Measurements from ENCODE around the gene LEFTY2.
"Not testable (repeated sequence)": the region's sequence is repeated elsewhere in the genome, so short reads cannot be mapped to it uniquely, and the experiment has no call there.

The LEFTY2 gene

DNA sequence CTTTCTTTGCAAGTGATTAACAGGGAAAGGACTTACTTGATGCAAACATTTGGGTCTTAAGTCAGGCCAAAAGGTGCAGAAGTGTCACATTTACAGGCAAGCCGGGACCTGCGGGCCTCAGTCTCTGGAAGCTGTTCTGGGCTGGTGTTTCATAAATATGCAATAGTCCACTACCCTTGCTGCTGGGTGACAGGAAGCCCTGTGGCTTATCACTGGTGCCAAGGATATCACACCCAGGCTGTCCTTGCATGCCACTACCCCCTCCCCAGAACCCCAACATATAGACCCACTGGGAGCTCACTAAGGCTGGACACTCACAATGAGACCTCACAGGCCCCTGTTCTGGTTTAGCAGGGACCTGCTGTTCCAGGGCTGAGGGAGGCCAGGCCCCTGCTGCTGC lies 3.4 kb upstream of the LEFTY2 start:
- no peak for TF ChIP-seq CTCF (IDR thresholded peaks at IDR 0.05; ENCODE audit: low read depth, low read length)
- in situ Hi-C loops (cut with HindIII; ENCODE audit: low sequenced_read_pairs) = no loop called here
- no peak for DNase-seq (ENCODE audit: low read depth, low spot score)
- no peak overlapping the region for H3K4me3 ChIP-seq (ENCODE audit: low read depth, low read length)

DNA sequence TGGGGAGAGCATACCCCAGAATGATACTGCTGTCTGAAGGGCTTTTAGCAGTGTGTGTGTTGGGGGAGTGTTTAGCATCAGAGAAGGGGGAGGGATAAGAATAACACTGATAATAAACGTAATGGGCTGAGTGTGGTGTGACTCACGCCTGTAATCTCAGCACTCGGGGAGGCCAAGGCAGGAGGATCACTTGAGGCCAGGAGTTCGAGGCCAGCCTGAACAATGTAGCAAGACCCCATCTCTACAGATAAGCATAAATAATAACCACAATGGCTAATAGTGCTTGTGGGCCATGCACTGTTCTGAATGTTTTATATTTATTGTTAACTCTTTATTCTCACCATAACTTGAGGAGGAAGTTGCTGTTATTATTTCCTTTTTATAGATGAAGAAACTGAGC lies 2.6 kb upstream of the LEFTY2 start:
- in situ Hi-C loops (cut with HindIII; ENCODE audit: low sequenced_read_pairs) = no loop called here
- TF ChIP-seq CTCF (IDR thresholded peaks at IDR 0.05; ENCODE audit: low read depth, low read length) = no peak
- H3K4me3 ChIP-seq (ENCODE audit: low read depth, low read length) = no peak overlapping the region
- no peak for DNase-seq (ENCODE audit: low read depth, low spot score)

GRCh38 chr1:225942574-225942973 lies 1.6 kb upstream of the LEFTY2 start:
- no peak for TF ChIP-seq CTCF (IDR thresholded peaks at IDR 0.05; ENCODE audit: low read depth, low read length)
- DNase-seq (ENCODE audit: low read depth, low spot score) = no peak
- no peak overlapping the region for H3K4me3 ChIP-seq (ENCODE audit: low read depth, low read length)
- in situ Hi-C loops (cut with HindIII; ENCODE audit: low sequenced_read_pairs) = no loop called here

- in situ Hi-C loops (cut with HindIII; ENCODE audit: low sequenced_read_pairs) = no loop called here
- DNase-seq (ENCODE audit: low read depth, low spot score) = no peak
- no peak overlapping the region for H3K4me3 ChIP-seq (ENCODE audit: low read depth, low read length)
- TF ChIP-seq CTCF (IDR thresholded peaks at IDR 0.05; ENCODE audit: low read depth, low read length) = no peak
Measured at GRCh38 chr1:225941942-225942222, 862 bp upstream of the LEFTY2 start.

DNA sequence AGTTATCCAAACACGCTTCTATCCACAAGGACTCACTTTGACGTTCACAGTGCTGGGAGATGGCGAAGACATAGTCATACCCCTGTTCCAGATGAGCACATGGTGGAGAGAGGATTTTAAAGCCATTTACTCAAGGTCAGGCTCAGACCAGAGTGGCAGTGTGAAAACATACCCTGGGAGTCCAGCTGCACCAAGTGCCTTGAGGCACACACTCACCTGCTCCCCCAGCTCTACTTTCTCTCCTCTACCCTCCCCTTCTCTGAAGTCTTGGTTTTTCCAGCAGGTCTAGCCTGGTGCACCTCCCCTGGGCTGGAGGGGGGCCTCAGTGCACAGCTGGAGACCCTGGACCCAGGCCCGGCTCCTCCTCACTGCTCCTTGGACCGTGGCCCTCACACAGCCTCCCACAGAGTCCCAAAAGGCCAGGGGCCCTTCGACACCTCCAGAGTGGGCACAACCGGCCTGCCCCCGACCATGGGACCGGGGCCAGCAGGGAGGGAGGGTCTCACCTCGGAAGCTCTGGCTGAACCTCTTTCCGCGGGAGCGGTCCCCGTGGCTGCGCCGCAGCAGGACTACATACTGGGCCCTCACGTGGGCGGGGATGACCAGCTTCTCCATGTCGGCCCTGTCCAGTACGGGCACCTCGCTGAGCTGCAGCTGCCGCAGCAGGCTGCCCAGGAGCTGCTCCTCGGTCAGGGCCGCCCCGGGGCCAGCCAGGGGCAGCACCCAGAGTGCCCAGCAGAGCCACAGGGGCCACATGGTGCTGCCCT lies 452 bp downstream of the LEFTY2 start:
- in situ Hi-C loops (cut with HindIII; ENCODE audit: low sequenced_read_pairs) = no loop called here
- DNase-seq (ENCODE audit: low read depth, low spot score) = no peak
- H3K4me3 ChIP-seq (ENCODE audit: low read depth, low read length) = no peak overlapping the region
- no peak for TF ChIP-seq CTCF (IDR thresholded peaks at IDR 0.05; ENCODE audit: low read depth, low read length)

- DNase-seq (ENCODE audit: low read depth, low spot score); H3K4me3 ChIP-seq (ENCODE audit: low read depth, low read length): not testable (repeated sequence)
Measured at GRCh38 chr1:225939939-225940310, 1.1 kb downstream of the LEFTY2 start.

GRCh38 chr1:225939097-225939938 lies 1.7 kb downstream of the LEFTY2 start:
- H3K4me3 ChIP-seq (ENCODE audit: low read depth, low read length); in situ Hi-C loops (cut with HindIII; ENCODE audit: low sequenced_read_pairs): not testable (repeated sequence)

More at GRCh38 chr1:225939939-225940310, 1.1 kb downstream of the LEFTY2 start:
- in situ Hi-C loops (cut with HindIII; ENCODE audit: low sequenced_read_pairs) = not testable (repeated sequence)

More at GRCh38 chr1:225939097-225939938, 1.7 kb downstream of the LEFTY2 start:
- not testable (repeated sequence) for DNase-seq (ENCODE audit: low read depth, low spot score)

Data from astrocyte of the spinal cord (primary cell).